ENCODE data around the gene PCNT. TPM values are rescaled to one million over a fixed set of nuclear protein-coding genes. Genes with fewer than 3 reads are reported as not detected.

The PCNT gene
- total and polyA plus RNA-seq, 2 of the 4 experiments (the other 2 are of a cell fraction) = 10.0 to 19.4 TPM

DNA sequence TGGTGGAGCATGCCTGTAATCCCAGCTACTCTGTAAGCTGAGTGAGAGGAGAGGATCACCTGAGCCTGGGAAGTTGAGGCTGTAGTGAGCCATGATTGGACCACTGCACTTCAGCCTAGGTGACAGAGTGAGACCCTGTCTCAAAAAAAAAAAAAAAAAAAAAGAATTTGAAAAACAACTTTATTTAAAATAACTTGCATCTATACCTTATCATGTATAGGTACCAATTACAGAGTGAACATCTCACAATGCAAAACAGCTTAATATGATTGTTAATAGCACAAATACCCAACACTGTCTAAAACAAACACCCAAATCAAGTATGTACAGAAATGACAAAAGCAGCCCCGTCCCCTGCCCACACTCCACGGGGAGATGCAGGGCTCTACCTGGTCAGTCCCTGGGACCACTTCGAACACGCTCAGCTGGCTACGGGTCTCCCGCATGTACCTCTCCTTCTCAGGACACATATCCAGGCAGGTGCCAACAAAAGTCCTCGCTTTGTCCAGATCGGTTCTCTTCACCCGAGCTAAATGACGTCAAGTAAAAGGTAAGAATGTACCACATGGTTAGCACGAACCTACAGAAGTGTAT lies 49.1 kb upstream of the PCNT start:
- Histone ChIP-seq H2AK5ac (ENCODE audit: low read depth, low read length) (no peak overlapping the region), H3K4me3 (ENCODE audit: insufficient read depth, low read depth, low read length) (no peak overlapping the region), H2BK15ac (ENCODE audit: low read depth, low read length) (no peak overlapping the region), H3K14ac (replicated peaks; ENCODE audit: low read depth, low read length) (no peak overlapping the region), H3K9ac (ENCODE audit: low read depth, low read length) (no peak overlapping the region), H2AK9ac (replicated peaks; ENCODE audit: low read depth, low read length, poor library complexity) (no peak overlapping the region), H4K8ac (ENCODE audit: low read depth in 2 of 2, low read length in 2 of 2) (no peak overlapping the region), H3K36me3 (ENCODE audit: control insufficient read depth, insufficient read depth, low read length) (peaks cover 65% of the 10 kb centered on the region), H3K4me1 (ENCODE audit: control insufficient read depth, insufficient read depth, low read length) (no peaks in the 10 kb centered on the region), H3K9me1 (ENCODE audit: insufficient read depth, low read length) (0 out of 2 replicates have a peak, but pooled peaks cover 3% of the 10 kb centered on the region), H3K18ac (ENCODE audit: low read depth, low read length) (no peak overlapping the region), H2AFZ (replicated peaks; ENCODE audit: low read length, poor library complexity) (no peak overlapping the region), H3K4me2 (ENCODE audit: low read depth, low read length) (no peak overlapping the region), H2BK5ac (ENCODE audit: low read depth, low read length, poor library complexity, severe bottlenecking) (no peak overlapping the region), H2BK120ac (ENCODE audit: low read depth, low read length) (no peak overlapping the region), H3K27me3 (ENCODE audit: control insufficient read depth, insufficient read depth, low read length) (no peaks in the 10 kb centered on the region), H4K91ac (ENCODE audit: insufficient read depth, low read depth, low read length) (no peak overlapping the region), H3K56ac (ENCODE audit: extremely low read depth, insufficient read depth, low read length) (no peak overlapping the region), H3K27ac (ENCODE audit: insufficient read depth, low read length) (no peak overlapping the region), H3K23ac (ENCODE audit: low read depth, low read length) (no peak overlapping the region), H3K9me3 (ENCODE audit: control insufficient read depth, insufficient read depth, low read length) (no peaks in the 10 kb centered on the region), H3K4ac (ENCODE audit: low read depth, low read length) (no peak overlapping the region), H2BK20ac (ENCODE audit: low read depth, low read length) (no peak overlapping the region), H3K79me1 (ENCODE audit: low read depth in 1 of 2, low read length in 2 of 2) (peaks cover 13 to 33% of the 10 kb centered on the region in 2 experiments), H4K20me1 (ENCODE audit: insufficient read depth, low read length) (peaks cover 3% of the 10 kb centered on the region), H4K5ac (ENCODE audit: low read depth, low read length) (no peak overlapping the region)
- TF ChIP-seq ELK1 (IDR thresholded peaks at IDR 0.05; ENCODE audit: borderline replicate concordance, low read depth, low read length) = no peak
- no peak for TF ChIP-seq CHD1 (IDR thresholded peaks at IDR 0.05; ENCODE audit: low read depth, low read length)
- TF ChIP-seq MAFK (IDR thresholded peaks at IDR 0.05; ENCODE audit: low read depth, low read length) = no peak
- TF ChIP-seq MAZ (IDR thresholded peaks at IDR 0.05; ENCODE audit: borderline replicate concordance, low read depth, low read length) = no peak
- TF ChIP-seq CTCF (conservative IDR thresholded peaks at IDR 0.05; ENCODE audit: low read depth, low read length) = no peak
- TF ChIP-seq MXI1 (IDR thresholded peaks at IDR 0.05; ENCODE audit: borderline replicate concordance, low read depth, low read length) = no peak
- no peak for TF ChIP-seq RFX5 (IDR thresholded peaks at IDR 0.05; ENCODE audit: low read depth, low read length)
- TF ChIP-seq FOS (IDR thresholded peaks at IDR 0.05; ENCODE audit: low read depth, low read length) = no peak
- TF ChIP-seq RAD21 (IDR thresholded peaks at IDR 0.05; ENCODE audit: low read length) = no peak
- no peak for TF ChIP-seq POLR2A (IDR thresholded peaks at IDR 0.05; ENCODE audit: low read depth, low read length)
- TF ChIP-seq, protein P1, sequence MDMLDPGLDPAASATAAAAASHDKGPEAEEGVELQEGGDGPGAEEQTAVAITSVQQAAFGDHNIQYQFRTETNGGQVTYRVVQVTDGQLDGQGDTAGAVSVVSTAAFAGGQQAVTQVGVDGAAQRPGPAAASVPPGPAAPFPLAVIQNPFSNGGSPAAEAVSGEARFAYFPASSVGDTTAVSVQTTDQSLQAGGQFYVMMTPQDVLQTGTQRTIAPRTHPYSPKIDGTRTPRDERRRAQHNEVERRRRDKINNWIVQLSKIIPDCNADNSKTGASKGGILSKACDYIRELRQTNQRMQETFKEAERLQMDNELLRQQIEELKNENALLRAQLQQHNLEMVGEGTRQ (IDR thresholded peaks at IDR 0.05; ENCODE audit: low read depth, low read length) = no peak
- TF ChIP-seq CEBPB (IDR thresholded peaks at IDR 0.05; ENCODE audit: low read depth, low read length) = no peak
- TF ChIP-seq BHLHE40 (IDR thresholded peaks at IDR 0.05; ENCODE audit: low read depth, low read length) = no peak
- TF ChIP-seq NFE2L2 (IDR thresholded peaks at IDR 0.05; ENCODE audit: low read depth, low read length) = no peak
- no peak for TF ChIP-seq RCOR1 (IDR thresholded peaks at IDR 0.05; ENCODE audit: insufficient replicate concordance, low read length)
- no peak for TF ChIP-seq SMC3 (IDR thresholded peaks at IDR 0.05; ENCODE audit: low read depth, low read length)
- ATAC-seq (ENCODE audit: low read depth) (no peak), DNase-seq (no peak)
- intact Hi-C loops (cut with micrococcal nuclease) (no loop called here), dilution Hi-C loops (cut with HindIII; ENCODE audit: low sequenced_read_pairs, unreplicated experiment) (no loop called here), in situ Hi-C loops (cut with MboI; ENCODE audit: low sequenced_read_pairs) (no loop called here)
- POLR2A ChIA-PET (ENCODE audit: unreplicated experiment) = no interaction called here
- no TSS peak for BruUV-seq (replicated peaks)
- WGBS, 2 experiments (ENCODE audit: extremely low coverage in 2 of 2, insufficient read length in 1 of 2) = 58% methylated on average over 2 of the region's 11 CpGs; no CpG with 5 or more reads in 1 of the 2 experiments
- CTCF ChIA-PET = no interaction called here
